Measurements from ENCODE around the gene SLC30A4. TPM values are rescaled to one million over a fixed set of nuclear protein-coding genes. Genes with fewer than 3 reads are reported as not detected.

The SLC30A4 gene
- total RNA-seq, 2 donors from 2014 or later: 2.1 to 2.8 TPM

DNA sequence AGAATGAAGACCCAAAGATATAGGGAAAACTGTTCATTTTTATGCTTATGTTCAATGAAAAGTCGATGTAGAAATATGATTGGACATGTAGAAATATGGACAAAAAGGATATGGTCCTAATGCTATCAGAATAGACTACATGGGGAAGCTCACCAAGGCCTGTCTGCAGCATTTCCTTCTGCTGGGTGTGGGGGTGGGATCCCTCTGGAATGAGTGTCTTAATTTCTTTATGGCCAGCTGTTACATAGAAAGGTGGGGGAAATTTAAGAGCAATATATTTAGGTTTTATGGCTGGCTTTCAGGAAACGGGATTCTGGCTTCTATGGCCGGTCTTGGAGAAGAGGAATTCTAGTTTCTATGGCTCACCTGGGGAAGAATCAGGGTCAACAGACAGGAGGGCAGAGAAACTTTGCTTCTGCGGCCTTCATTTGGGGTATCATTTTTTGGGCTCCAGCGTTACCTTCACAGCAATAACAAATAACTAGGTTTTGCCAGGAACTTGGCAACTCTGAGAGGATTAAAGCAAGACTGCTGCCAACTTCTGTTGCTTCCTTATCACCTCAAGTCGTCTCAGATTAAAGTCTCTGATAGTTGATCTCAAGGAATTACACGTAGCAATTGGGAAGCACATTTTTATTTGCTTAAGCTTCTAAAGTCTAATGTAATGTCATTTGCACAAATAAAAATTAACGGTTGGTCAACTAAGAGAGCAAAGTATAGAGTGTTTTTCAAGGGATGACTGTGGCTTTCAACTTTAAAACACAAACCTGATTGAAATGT is 87.2 kb downstream of the SLC30A4 start:
- peaks cover 0 to 2% of the 10 kb centered on the region in 2 donors for H3K27me3 Mint-ChIP-seq
- H3K36me3 Mint-ChIP-seq: peaks cover 5% of the 10 kb centered on the region
- no peaks in the 10 kb centered on the region for H3K9me3 Mint-ChIP-seq
- H3K4me3 Mint-ChIP-seq: no peak overlapping the region
- DNase-seq (ENCODE audit: low spot score): no peak
- ATAC-seq: no peak
- H3K4me1 Mint-ChIP-seq (ENCODE audit: low read depth in 2 of 2): peaks cover 4 to 16% of the 10 kb centered on the region in 2 donors
- peak overlapping the region in 1 of 2 donors; percentile 19 for H3K27ac Mint-ChIP-seq

DNA sequence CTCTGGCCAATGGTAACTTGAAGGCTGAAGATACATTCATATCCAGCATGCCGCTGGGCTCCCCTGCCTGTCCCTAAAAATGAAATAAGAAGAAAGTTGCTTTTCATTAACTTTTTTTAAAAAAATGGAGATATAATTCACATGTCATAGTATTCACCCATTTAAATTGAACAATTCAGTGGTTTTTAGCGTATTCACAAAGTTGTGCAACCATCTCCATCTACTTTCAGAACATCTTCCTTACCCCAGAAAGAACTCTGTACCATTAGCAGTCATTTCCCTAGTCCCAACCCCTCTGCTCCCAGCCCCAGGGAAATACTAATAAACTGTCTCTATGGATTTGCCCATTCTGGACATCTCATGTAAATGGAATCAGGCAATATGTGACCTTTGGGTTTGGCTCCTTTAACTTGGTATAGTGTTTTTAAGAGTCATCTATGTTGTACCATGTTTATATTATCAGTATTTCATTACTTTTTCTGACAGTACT is 88.4 kb downstream of the SLC30A4 start:
- no peak for ATAC-seq

DNA sequence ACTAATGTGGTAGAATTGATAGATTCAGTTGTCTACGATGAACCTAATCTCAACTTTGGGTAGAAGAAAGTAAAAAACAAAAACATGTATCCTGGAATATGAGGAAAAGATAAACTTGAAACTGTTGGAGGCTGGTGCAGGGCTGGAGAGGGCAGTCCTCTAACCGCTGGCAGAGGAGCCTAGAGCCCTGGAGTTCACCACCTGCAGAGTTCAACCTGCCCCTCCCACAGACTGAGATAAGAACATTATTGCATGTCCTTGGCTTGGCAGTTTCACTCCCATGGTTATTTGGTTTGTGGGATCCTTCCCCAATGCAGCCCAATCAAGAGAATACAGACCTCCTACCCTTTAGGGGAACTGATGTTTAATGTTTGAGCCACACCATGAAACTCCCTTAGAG is 91.0 kb downstream of the SLC30A4 start:
- Mint-ChIP-seq H3K27ac (no peak overlapping the region), H3K9me3 (no peaks in the 10 kb centered on the region), H3K4me3 (peak overlapping the region; percentile 26), H3K36me3 (peaks cover 5% of the 10 kb centered on the region), H3K27me3 (peaks cover 0 to 2% of the 10 kb centered on the region in 2 donors), H3K4me1 (ENCODE audit: low read depth in 2 of 2) (peaks cover 4 to 18% of the 10 kb centered on the region in 2 donors)
- DNase-seq (ENCODE audit: low spot score) (no peak), ATAC-seq (no peak)

More for the DNA sequence above, 88.4 kb downstream of the SLC30A4 start:
- Mint-ChIP-seq H3K4me3 (no peak overlapping the region), H3K9me3 (no peaks in the 10 kb centered on the region), H3K36me3 (peaks cover 5% of the 10 kb centered on the region), H3K4me1 (ENCODE audit: low read depth in 2 of 2) (peaks cover 4 to 18% of the 10 kb centered on the region in 2 donors), H3K27ac (no peak overlapping the region), H3K27me3 (peaks cover 0 to 2% of the 10 kb centered on the region in 2 donors)
- DNase-seq (ENCODE audit: low spot score): no peak

DNA sequence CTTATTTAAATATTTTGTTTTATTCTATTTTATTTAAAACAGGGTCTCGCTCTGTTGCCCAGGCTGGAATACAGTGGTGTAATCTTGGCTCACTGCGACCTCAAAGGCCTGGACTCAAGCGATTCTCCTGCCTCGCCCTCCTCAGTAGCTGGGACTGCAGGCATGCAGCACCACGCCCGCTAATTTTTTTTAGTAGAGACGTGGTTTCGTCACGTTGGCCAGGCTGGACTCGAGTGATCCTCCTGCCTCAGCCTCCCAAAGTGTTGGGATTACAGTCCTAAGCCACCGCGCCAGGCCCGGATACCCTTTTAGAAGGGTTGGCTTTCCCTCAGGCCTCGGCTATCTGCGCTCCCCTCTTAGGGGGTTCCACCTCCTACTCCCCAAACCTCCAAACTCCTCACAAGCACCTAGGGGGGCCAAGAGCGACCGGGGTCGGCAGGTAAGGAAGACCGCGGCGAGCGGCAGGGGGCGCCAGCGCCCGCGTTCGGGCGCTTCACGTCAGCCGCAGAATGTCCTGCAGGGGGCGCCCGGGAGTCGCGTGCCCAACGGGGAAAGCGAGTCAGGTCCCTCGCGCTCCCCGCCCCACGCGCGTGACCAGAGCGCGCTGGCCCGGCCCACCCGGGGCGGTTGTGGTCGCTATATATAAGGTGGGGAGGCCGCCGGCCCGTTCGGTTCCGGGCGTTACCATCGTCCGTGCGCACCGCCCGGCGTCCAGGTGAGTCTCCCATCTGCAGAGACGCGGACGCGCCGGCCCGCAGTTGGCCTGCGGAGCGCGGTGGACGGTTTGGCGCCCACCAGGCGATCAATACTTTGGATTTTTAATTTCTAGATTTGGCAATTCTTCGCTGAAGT is 92.4 kb downstream of the SLC30A4 start:
- Mint-ChIP-seq H3K27ac (no peak overlapping the region), H3K9me3 (no peaks in the 10 kb centered on the region), H3K4me3 (peak overlapping the region; percentile 78), H3K4me1 (ENCODE audit: low read depth in 2 of 2) (peaks cover 4 to 17% of the 10 kb centered on the region in 2 donors), H3K36me3 (peaks cover 5% of the 10 kb centered on the region), H3K27me3 (peaks cover 0 to 2% of the 10 kb centered on the region in 2 donors)
- ATAC-seq (peak; percentile 91 to 97), DNase-seq (ENCODE audit: low spot score) (peak; percentile 93)

Other genes starting within 250 kb of the SLC30A4 start
- 1 to 10 TPM; 1.4 to 1.6 TPM for gene GATM, start 144.2 kb downstream of the SLC30A4 start, total RNA-seq
- 10 to 100 TPM; 45.6 to 50.5 TPM for gene BLOC1S6, start 64.6 kb upstream of the SLC30A4 start, total RNA-seq
- gene SQOR, start 112.3 kb upstream of the SLC30A4 start, total RNA-seq: 100 to 1,000 TPM in 1 of 2 donors, 10 to 100 TPM in 1; 91.2 to 193 TPM